NCI-H2196 treated with DMSO at 0.1 percent for 48 hours (cell line): ENCODE results near the gene INPP5E.

Experiments
- DNase-seq: peaks from one replicate; lab custom pipeline; 2025; ENCODE audit not compliant: unreplicated experiment; lab: John Stamatoyannopoulos, UW

INPP5E gene

DNA sequence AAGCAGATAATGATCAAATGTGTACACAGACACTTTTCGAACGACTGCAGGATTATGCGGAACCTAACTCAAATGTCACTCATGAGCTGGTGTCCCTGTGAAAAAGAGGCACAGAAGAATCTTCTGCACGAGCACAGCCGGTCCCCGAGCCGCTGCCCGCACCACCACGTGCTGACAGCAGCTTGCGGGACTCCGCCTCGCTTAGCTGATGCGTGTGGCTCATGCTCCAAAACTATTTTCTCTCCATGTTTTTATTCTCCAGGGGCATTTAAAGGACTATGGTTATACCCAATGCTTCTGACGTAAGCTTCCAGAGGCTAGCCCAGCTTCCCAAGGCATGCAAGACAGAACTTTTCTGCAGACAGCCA lies 33.7 kb upstream of the INPP5E start:
- no peak for DNase-seq

- DNase-seq, result no peak
These were observed 33.2 kb upstream of the INPP5E start for GRCh38 chr9:136472640-136473353.

- no peak for DNase-seq
These were observed 32.3 kb upstream of the INPP5E start for GRCh38 chr9:136471802-136472487.

DNA sequence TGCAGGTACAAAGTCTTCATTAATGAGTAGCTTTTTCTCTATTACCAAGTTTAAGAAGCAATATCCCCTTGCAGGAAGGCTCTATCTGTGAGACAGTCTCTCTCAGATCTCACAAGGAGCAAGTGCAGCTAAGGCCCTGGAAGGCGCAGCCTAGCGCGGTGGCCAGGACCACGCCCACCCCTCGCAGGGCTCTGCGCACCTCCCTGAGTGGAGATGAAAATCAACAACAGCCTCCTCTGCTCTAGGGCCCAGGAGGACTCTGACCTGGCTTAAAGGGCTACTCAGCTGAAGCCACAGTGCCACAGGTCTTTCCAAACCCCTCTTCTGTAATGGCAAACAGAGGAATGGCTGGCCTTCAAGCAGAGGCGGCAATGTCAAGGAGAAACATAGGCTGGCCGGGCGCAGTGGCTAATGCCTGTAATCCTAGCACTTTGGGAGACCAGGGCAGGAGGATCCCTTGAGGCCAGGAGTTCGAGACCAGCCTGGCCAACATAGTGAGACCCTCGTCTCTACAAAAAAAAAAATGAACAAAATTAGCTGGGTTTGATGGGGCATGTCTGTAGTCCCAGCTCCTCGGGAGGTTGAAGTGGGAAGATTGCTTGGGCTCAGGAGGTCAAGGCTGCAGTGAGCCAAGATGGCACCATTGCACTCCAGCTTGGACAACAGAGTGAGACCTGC lies 31.3 kb upstream of the INPP5E start:
- DNase-seq, result no peak

- no peak for DNase-seq
These were observed 30.7 kb upstream of the INPP5E start for GRCh38 chr9:136470356-136470755.

DNA sequence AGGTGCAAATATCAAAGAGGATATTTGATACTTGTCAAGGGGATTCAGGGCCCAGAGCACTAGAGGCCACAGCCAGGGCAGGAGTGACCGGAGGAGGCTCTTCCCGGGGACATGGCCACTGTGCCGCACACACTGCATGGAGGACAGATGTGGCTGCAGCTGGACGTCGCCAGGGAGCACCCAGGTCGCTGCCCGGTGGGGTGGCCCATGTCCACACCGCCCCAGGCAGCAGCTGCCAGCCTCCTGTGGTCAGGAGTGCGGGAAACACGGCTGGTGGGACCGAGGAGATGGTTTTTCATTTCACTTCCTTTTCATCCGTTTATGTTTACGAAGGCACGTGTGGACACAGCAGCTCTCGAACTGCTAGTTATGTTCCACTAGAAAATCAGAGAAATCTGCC lies 28.1 kb upstream of the INPP5E start:
- DNase-seq, result peak; percentile 22

- DNase-seq, result no peak
These were observed 26.5 kb upstream of the INPP5E start for GRCh38 chr9:136466155-136466541.

GRCh38 chr9:136465500-136466154 lies 26.0 kb upstream of the INPP5E start:
- no peak for DNase-seq

DNA sequence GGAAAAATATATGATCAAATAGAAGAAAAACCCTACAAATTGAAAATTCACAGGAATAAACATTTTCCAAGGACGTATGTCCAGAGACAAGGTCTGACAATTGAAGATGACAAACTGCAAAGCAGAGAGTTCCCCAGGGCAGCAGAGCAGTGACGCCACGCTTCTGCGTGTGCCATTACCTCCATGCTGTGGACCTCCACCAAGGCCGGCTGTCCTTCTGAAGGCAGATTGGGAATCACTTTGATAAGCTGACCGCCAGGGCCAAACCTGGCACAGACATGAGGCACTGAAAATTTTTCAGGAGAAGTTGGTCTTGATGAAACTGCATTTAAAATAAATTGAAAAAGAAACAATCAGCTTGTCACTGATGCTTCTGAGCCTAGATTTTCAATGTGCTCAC lies 24.6 kb upstream of the INPP5E start:
- DNase-seq, result no peak

GRCh38 chr9:136463578-136463977 lies 23.9 kb upstream of the INPP5E start:
- no peak for DNase-seq

GRCh38 chr9:136462664-136463063 lies 23.0 kb upstream of the INPP5E start:
- DNase-seq, result no peak

DNA sequence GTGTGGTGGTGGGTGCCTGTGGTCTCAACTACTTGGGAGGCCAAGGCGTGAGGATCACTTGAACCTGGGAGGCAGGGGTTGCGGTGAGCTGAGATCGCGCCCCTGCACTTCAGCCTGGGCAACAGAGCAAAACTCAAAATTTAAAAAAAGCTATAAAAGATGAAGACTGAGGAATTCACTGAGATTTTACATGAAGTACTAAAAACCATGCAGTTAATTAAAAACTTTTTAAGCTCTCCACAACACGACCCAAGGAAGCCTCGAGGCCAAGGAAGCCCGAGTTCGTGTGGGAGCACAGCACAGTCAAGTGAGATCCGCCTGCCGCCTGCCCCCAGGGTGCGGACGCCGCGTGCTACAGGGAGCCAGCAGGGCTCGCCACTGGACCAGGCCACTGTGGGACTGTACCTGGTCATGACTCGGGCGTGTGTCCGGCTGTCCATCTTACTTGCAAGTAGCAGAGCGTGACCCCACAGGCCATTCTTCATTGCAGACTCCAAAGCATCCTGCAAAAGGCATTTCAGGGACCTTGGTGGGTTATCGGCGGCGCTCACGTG lies 21.2 kb upstream of the INPP5E start:
- no peak for DNase-seq

- DNase-seq, result no peak
These were observed 19.8 kb upstream of the INPP5E start for GRCh38 chr9:136459425-136459824.

DNA sequence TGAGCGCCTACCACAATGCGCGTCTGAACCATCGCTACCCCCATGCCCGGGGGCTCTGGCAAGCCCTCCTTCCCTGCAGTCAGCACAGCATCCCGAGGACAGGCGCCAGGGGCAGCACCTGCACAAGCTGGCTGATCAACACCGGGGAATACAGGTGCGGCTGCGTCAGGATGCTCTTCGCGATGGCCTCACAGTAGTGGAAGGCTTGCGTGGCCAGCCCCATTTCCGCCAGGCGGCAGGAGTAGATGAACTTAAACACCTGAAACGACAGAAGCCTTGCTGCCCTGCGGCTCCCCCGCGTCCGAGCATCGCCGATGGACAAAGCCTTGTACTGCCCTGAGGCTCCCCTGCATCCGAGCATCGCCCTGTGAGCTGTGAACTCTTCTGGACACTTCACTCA lies 17.7 kb upstream of the INPP5E start:
- DNase-seq, result no peak

- DNase-seq, result no peak
These were observed 16.6 kb upstream of the INPP5E start for GRCh38 chr9:136456258-136456657.

DNA sequence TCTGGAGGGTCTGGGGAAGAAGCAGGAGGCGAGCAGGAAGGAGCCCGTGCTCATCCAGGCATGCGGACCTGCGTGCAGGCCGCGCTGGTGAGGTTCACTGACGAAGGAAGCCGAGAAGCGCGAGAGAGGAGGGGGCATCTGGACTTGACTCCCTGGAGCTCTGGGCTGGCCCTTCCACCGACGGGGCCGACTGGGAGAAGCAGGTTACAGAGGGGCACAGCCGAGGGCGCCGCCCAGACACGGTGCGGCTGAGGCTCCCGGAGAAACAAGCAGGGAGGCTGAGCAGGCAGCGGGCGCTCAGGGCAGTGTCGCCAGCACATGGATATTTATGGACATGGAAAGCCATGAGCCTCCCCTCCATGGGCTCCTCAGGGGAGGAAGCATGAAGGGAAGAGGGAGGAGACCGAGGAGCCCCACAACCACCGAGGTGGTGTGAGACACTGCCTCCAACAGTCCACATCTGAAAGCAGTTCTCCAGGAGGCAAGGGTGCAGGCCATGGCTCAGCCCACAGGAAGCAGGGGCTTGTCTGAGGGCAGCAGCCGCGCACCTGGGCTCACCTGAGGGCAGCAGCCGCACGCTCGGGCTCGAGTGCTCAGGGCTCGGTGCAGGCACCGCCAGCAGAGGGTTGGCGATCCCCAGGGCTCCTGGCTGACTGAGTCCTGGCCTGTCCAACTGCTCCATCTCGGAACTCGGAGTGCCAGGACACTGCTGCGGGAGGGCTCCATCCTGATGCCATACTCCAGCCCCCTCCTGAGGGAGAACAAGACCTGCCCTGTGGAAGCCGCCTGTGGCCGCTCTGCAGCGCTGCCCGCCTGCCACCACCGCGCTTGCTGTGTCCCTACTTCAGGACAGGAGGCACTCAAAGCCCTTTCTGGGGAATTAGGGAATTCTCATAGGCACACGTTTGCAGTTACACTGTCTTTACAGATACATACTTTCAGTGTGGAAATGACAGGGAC lies 15.7 kb upstream of the INPP5E start:
- no peak for DNase-seq

DNA sequence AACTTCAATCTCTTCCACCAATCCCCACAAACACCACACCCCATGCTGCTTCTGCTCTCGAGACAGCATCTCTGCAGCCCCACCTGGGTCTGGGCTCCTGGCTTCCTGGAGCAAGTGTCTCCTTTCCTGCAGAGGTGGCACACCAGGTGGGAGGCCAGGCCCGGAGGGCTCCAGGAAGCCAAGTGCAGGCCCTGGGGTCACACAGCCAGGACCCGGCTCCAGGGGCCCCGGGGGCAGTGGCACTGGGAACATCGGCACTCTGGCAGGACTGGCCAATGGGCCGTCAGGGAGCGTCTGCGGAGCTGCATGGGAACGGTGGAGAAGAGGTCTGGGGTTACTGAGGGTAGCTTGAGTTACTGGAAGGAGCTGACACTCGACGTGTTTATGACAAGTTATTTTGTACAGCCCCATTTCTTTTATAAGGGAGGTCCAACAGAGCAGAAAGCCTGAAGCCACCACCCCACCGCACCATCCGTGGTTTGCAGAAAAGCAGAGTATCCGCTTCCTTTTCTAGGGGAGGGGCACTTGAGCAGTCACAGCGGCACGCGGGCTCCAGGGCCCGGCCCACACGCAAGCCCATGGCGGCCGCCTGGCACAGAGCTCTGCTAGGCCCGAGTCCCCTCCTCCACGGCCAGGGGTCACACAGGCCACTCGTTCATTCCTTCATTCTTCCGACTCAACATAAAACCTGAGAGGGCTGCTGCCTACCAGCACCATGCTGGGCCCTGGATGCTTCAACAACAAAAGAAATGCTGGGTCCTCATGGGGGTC lies 14.6 kb upstream of the INPP5E start:
- DNase-seq, result no peak

GRCh38 chr9:136453326-136453725 lies 13.7 kb upstream of the INPP5E start:
- DNase-seq, result no peak

DNA sequence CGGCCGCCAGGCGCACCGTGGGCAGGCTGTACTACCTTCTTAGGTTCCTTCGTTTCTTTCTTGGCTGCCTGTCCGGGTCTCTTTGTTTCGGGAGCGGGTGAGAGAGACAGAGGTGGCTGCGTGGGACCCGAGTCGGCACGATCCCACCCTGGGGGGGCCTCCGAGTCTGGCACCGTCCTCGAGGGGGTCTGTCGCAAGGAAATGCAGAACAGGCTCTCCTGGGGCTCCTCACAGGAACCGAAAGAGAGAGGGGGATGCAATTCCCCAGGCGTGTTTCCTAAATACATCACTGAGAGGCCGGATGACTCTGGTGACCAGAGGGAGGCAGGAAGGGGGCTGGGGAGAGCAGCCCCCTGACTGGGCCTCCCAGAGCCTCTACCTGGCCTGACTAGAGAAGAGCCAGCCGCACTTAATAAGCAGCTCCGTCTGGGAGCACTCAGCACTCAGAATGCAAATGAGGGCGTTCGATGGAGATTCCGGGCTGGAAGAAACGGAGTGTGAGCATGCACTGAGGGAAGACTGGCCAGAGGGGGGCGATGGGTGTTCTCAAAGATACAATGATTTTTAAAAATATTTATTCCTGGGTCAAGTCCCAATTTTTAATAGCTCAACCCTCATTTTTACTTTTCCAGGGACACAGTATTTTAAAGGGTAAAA lies 11.7 kb upstream of the INPP5E start:
- no peak for DNase-seq
